ENCODE measurements around the gene C16orf87.

The C16orf87 gene

GRCh38 chr16:46783800-46784199 is 47.2 kb downstream of the C16orf87 start:
- DNase-seq (ENCODE audit: extremely low read depth, low read depth): no peak
- TF ChIP-seq CTCF (IDR thresholded peaks at IDR 0.05; ENCODE audit: low read depth, low read length): no peak

- no peak for DNase-seq (ENCODE audit: extremely low read depth, low read depth)
- TF ChIP-seq CTCF (IDR thresholded peaks at IDR 0.05; ENCODE audit: low read depth, low read length): no peak
These were observed 48.7 kb downstream of the C16orf87 start for GRCh38 chr16:46782320-46782719.

GRCh38 chr16:46777804-46778203 is 53.2 kb downstream of the C16orf87 start:
- TF ChIP-seq CTCF (IDR thresholded peaks at IDR 0.05; ENCODE audit: low read depth, low read length): no peak
- DNase-seq (ENCODE audit: extremely low read depth, low read depth): no peak

GRCh38 chr16:46775214-46775613 is 55.8 kb downstream of the C16orf87 start:
- no peak for TF ChIP-seq CTCF (IDR thresholded peaks at IDR 0.05; ENCODE audit: low read depth, low read length)
- DNase-seq (ENCODE audit: extremely low read depth, low read depth): no peak

- DNase-seq (ENCODE audit: extremely low read depth, low read depth): no peak
- TF ChIP-seq CTCF (IDR thresholded peaks at IDR 0.05; ENCODE audit: low read depth, low read length): no peak
These were observed 56.2 kb downstream of the C16orf87 start for GRCh38 chr16:46774743-46775177.

GRCh38 chr16:46772463-46772862 is 58.5 kb downstream of the C16orf87 start:
- no peak for TF ChIP-seq CTCF (IDR thresholded peaks at IDR 0.05; ENCODE audit: low read depth, low read length)

GRCh38 chr16:46768809-46769208 is 62.2 kb downstream of the C16orf87 start:
- no peak for DNase-seq (ENCODE audit: extremely low read depth, low read depth)
- TF ChIP-seq CTCF (IDR thresholded peaks at IDR 0.05; ENCODE audit: low read depth, low read length): no peak

More at GRCh38 chr16:46772463-46772862, 58.5 kb downstream of the C16orf87 start:
- DNase-seq (ENCODE audit: extremely low read depth, low read depth): no peak
